K562 treated with DMSO at 1 percent for 4 hours (cell line): ENCODE results near the gene RNF25. TPM values are rescaled to one million over a fixed set of nuclear protein-coding genes. Genes with fewer than 3 reads are reported as not detected.

Experiments
- total RNA-seq: library from RNA; unstranded; fragments of 300-600 nt; gene quantifications from 2 replicates; pipeline ENCODE4 v1.2.3, GENCODE V29; 2022; ENCODE audit not compliant: insufficient read depth

The RNF25 gene, protein sequence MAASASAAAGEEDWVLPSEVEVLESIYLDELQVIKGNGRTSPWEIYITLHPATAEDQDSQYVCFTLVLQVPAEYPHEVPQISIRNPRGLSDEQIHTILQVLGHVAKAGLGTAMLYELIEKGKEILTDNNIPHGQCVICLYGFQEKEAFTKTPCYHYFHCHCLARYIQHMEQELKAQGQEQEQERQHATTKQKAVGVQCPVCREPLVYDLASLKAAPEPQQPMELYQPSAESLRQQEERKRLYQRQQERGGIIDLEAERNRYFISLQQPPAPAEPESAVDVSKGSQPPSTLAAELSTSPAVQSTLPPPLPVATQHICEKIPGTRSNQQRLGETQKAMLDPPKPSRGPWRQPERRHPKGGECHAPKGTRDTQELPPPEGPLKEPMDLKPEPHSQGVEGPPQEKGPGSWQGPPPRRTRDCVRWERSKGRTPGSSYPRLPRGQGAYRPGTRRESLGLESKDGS
- total RNA-seq, result 25.3 and 31.0 TPM in 2 replicates

GRCh38 chr2:218671654-218672566, at the start of gene RNF25, which contains the start of gene STK36:
TSS of gene RNF25 (minus strand) at chr2:218672002. CDS start at chr2:218671970, 32 bp downstream.
TSS of gene STK36 (plus strand) at chr2:218672086. CDS start at chr2:218672830, 744 bp downstream.

DNA sequence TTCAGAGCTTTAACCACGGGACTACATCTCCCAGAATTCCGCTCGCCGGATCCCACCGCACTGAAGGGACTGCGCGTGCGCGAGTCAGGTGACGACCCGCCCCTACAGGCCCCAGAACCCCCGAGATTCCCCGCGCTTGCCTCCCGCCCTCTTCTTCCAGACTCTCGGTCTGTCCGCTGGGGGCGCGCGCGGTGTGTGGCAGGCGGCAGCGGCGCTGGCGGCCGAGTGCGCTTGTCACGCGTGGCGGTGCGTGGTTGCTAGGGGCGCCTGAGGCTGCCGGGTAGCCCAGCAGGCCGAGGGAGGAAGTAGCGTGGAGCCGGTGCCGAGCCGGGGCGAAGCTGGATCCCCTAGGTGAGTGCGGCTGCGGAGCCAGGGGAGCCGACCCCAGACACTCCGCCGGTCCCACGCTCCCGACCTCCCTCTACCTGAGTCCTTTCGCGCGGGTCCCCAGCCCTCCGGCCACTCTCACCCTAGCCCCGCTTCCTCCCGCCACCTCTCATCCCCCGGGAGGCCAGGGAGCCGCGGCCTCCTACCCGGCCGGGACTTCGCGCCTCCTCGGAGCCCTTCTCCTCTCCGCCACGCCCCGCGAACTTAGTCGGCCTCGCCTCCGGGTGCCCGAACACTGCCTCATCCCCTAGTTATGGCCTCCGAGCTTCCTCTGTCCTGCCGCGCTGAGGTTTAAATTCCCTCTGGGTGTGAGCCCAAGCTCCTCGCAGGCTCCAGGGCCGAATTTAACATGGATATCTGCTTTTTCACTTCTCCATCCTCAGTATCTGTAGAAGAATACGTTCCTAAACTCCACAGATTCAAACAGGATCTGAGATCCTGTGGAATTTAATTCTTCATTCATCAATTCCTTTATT, 39.1 kb upstream of the RNF25 start, which contains the start of gene TTLL4:
TTLL4 (plus strand) TSS at position 149 of the 863 bp plus-strand sequence. CDS start 26,842 bp downstream, outside the sequence.

GRCh38 chr2:218659258-218659987, 12.4 kb downstream of the RNF25 start, which contains the start of the genes BCS1L and ZNF142:
TSS of gene BCS1L (plus strand) at chr2:218659683. CDS start at chr2:218660988, 1,305 bp downstream.
TSS of gene ZNF142 (minus strand) at chr2:218659623. CDS start at chr2:218656429, 3,194 bp downstream.

Other genes starting within 250 kb of the RNF25 start
- gene USP37, start 103.7 kb downstream of the RNF25 start, total RNA-seq, result 4.2 and 4.5 TPM in 2 replicates
- 14.4 and 20.2 TPM in 2 replicates for gene CNOT9, start 103.2 kb downstream of the RNF25 start, total RNA-seq
- gene PLCD4, start 64.1 kb downstream of the RNF25 start, total RNA-seq, result 0.29 TPM in 1 of 2 replicates, not detected in the other
- gene ZNF142, start 12.4 kb downstream of the RNF25 start, total RNA-seq, result 6.6 and 9.1 TPM in 2 replicates
- gene BCS1L, start 12.3 kb downstream of the RNF25 start, total RNA-seq, result 20.8 and 21.4 TPM in 2 replicates
- 2.8 and 3.4 TPM in 2 replicates for gene STK36, start 84 bp upstream of the RNF25 start, total RNA-seq
- 19.4 and 44.1 TPM in 2 replicates for gene TTLL4, start 38.8 kb upstream of the RNF25 start, total RNA-seq
- not detected in 2 replicates for gene CYP27A1, start 110.1 kb upstream of the RNF25 start, total RNA-seq
- not detected in 2 replicates for gene PRKAG3, start 159.8 kb upstream of the RNF25 start, total RNA-seq
- not detected in 2 replicates for gene WNT6, start 187.8 kb upstream of the RNF25 start, total RNA-seq
- not detected in 2 replicates for gene WNT10A, start 208.8 kb upstream of the RNF25 start, total RNA-seq